Mammary epithelial cell (primary cell): ENCODE results near the gene DNAJA3.

ENCODE experiments used
- EZH2 ChIP-seq: IDR thresholded peaks from 2 replicates; pipeline ENCODE4 v1.6.1; 2012; ENCODE audit warnings: low read length, inconsistent platforms, borderline replicate concordance
- TF ChIP-seq, protein P1 (sequence below), 2 donors: IDR thresholded peaks in 1 of 2; conservative IDR thresholded peaks in 1 of 2; 2 replicates each; pipeline ENCODE4 v1.5.1; 2011 to 2012; ENCODE audit warnings: inconsistent platforms in 2 of 2, low read length in 2 of 2, mild to moderate bottlenecking in 2 of 2, control low read depth in 1 of 2, low read depth in 1 of 2; ENCODE audit not compliant: insufficient read depth in 1 of 2; ENCODE audit errors: extremely low read depth in 1 of 2

DNA sequence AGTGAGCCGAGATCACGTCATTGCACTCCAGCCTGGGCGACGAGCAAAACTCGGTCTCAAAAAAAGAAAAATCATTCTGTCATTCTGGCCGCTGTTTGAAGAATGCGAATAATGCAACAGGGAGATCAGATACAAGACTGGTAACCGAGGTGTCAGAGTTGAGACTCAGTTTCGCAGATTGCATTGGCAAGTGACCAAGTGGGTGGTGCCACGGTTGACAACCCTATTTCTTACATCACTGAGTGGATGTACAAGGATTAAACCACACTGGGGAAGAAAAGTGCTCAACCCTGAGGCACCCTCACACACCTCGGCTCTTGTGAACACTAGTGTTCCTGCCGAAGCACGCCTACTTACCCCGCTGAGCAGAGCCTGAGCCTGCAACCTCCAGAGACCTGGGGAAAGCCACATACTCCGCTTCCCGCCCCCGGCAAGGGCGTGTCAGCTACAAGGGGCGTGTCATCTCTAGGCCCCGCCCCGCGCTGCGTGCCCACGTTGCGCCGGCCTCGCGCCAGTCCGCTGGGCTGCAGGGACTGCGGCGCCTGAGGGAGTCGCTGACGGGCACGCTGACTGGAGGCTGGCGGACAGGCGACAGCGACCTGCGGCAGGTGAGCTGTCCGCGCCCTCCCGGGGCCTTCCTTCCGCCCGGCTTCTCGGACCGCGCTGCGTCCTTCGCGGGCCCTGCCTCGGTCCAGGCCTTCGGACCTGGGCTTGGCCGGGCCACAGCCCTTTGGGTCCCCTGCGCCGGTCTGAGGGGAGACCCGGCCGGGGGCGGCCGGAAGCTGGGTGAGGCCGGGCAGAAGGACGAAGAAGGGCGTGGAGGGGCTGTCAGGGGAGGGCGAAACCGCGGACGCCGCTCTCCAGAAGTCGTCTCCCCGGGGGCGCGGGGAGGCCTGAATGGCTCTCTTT is 50.5 kb downstream of the DNAJA3 start, which contains the start of gene HMOX2:
- TF ChIP-seq, protein P1, sequence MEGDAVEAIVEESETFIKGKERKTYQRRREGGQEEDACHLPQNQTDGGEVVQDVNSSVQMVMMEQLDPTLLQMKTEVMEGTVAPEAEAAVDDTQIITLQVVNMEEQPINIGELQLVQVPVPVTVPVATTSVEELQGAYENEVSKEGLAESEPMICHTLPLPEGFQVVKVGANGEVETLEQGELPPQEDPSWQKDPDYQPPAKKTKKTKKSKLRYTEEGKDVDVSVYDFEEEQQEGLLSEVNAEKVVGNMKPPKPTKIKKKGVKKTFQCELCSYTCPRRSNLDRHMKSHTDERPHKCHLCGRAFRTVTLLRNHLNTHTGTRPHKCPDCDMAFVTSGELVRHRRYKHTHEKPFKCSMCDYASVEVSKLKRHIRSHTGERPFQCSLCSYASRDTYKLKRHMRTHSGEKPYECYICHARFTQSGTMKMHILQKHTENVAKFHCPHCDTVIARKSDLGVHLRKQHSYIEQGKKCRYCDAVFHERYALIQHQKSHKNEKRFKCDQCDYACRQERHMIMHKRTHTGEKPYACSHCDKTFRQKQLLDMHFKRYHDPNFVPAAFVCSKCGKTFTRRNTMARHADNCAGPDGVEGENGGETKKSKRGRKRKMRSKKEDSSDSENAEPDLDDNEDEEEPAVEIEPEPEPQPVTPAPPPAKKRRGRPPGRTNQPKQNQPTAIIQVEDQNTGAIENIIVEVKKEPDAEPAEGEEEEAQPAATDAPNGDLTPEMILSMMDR (conservative IDR thresholded peaks at IDR 0.05 in 1 of 2, IDR thresholded peaks at IDR 0.05 in 1 of 2; ENCODE audit: extremely low read depth in 1 of 2, insufficient read depth in 1 of 2, low read depth in 1 of 2, low read length in 2 of 2), result peak; percentile 21 to 52
- TF ChIP-seq EZH2, result no peak
